ENCODE results near the gene NHERF2. TPM values are rescaled to one million over a fixed set of nuclear protein-coding genes. Genes with fewer than 3 reads are reported as not detected.
A peak's percentile ranks its signal among the peaks of the same experiment; 100 is the strongest.

The NHERF2 gene
- total RNA-seq, 4 donors from 2014 or later, result 21.5 to 104 (median 30.2) TPM

DNA sequence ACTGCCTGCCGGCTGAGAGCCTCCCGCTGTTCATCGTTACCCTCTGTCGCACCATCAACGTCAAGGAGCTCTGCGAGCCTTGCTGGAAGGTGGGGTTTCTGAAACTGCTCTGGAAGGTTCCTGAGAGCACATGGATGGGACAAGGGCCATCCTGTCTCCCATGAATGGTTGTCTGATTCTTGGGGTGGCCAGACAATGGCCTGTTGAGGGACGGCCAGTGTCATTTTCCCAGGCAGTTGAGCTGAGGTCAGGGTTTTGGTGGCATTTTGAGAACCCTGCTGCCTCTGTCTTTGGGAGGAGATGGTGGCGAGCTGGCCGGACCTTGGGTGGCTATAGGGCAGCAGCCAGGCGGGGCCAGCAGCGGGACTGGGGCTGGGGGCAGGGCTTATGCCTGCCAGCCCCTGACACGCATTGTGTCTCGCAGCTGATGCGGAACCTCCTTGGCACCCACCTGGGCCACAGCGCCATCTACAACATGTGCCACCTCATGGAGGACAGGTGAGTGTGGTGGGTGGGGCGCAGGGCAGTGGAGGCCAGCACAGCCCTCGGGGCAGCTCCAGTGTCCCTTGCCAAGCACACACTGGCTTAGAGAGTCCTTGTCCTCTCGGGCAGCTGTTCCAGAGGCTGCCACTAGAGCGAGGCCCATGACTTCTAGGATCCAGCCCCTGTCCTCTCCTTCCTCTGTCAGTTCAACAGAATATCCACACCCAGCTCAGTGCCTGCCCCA is 30.1 kb downstream of the NHERF2 start:
- peaks cover 0 to 84% (median 0%) of the 10 kb centered on the region in 3 donors for H3K36me3 ChIP-seq
- no peak for DNase-seq

DNA sequence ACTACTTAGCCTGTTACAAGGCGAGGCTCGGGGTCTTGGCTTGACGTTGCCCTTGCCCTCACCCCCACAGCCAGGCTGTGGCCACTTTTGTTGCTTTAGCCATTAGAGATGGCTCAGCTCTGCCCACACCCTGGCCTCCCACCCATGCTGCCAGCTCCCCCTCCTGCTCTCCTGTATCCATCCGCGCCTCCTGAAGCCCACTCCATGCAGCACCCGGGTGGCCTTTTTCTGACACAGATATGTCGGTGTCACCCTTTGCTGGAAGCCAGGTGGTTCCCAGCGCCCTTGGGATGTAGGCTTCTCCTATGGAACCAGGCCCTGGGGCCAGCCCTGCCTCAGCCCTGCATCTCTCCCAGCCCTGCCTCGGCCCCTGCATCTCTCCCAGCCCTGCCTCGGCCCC is 30.7 kb downstream of the NHERF2 start:
- Histone ChIP-seq H3K27ac (no peak overlapping the region), H3K36me3 (peaks cover 0 to 84% (median 0%) of the 10 kb centered on the region in 3 donors), H3K27me3 (no peaks in the 10 kb centered on the region), H3K9me3 (no peaks in the 10 kb centered on the region), H3K4me3 (no peak overlapping the region), H3K4me1 (peaks cover 0 to 5% (median 0%) of the 10 kb centered on the region in 4 donors)
- TF ChIP-seq, protein P1, sequence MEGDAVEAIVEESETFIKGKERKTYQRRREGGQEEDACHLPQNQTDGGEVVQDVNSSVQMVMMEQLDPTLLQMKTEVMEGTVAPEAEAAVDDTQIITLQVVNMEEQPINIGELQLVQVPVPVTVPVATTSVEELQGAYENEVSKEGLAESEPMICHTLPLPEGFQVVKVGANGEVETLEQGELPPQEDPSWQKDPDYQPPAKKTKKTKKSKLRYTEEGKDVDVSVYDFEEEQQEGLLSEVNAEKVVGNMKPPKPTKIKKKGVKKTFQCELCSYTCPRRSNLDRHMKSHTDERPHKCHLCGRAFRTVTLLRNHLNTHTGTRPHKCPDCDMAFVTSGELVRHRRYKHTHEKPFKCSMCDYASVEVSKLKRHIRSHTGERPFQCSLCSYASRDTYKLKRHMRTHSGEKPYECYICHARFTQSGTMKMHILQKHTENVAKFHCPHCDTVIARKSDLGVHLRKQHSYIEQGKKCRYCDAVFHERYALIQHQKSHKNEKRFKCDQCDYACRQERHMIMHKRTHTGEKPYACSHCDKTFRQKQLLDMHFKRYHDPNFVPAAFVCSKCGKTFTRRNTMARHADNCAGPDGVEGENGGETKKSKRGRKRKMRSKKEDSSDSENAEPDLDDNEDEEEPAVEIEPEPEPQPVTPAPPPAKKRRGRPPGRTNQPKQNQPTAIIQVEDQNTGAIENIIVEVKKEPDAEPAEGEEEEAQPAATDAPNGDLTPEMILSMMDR (IDR thresholded peaks at IDR 0.05), result no peak
- TF ChIP-seq POLR2A (IDR thresholded peaks at IDR 0.05), result no peak
- DNase-seq, result no peak

More for the DNA sequence above, 30.1 kb downstream of the NHERF2 start:
- H3K27me3 ChIP-seq, result no peaks in the 10 kb centered on the region
- no peak overlapping the region for H3K27ac ChIP-seq
- TF ChIP-seq POLR2A (IDR thresholded peaks at IDR 0.05), result no peak
- TF ChIP-seq, protein P1 (IDR thresholded peaks at IDR 0.05), result peak in 1 of 6 experiments; percentile 11
- no peak overlapping the region for H3K4me3 ChIP-seq
- H3K4me1 ChIP-seq, result peaks cover 0 to 5% (median 0%) of the 10 kb centered on the region in 4 donors
- no peaks in the 10 kb centered on the region for H3K9me3 ChIP-seq

DNA sequence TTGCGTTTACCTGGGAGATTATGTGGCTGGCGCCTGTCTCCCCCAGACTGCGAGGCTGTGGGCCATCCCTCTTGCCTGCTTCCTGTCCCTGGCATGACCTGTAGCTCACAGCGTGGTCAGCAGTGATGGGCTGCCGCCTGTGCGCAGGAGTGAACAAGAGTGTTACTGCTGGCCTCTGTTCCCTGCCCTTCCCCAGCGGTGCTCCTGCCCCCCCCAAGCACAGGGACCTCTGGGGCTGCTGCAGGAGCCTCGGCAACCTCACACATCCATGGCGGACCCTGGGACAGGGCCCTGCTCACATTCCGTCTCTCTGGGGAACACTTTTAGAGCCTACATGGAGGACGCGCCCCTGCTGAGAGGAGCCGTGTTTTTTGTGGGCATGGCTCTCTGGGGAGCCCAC is 31.7 kb downstream of the NHERF2 start:
- Histone ChIP-seq H3K4me1 (peaks cover 0 to 5% (median 0%) of the 10 kb centered on the region in 4 donors), H3K36me3 (peaks cover 0 to 85% (median 0%) of the 10 kb centered on the region in 3 donors), H3K9me3 (no peaks in the 10 kb centered on the region)

DNA sequence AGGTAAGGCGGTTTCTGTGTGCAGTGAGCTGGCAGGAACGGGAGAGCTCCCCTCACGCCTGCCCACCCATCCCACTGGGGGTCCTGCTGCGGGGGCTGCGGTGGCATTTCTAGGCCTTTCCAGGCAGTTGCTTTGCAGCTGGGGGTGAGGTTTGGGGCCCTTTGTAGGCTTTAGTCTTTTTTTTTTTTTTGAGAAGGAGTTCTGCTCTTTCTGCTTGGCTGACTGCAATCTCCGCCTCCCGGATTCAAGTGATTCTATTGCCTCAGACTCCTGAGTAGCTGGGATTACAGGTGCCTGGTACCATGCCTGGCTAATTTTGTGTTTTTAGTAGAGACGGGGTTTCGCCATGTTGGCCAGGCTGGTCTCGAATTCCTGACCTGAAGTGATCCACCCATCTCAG is 32.2 kb downstream of the NHERF2 start:
- H3K4me3 ChIP-seq, result no peak overlapping the region
- H3K36me3 ChIP-seq, result peaks cover 0 to 85% (median 0%) of the 10 kb centered on the region in 3 donors

More for the DNA sequence above, 31.7 kb downstream of the NHERF2 start:
- Histone ChIP-seq H3K4me3 (no peak overlapping the region), H3K27ac (no peak overlapping the region), H3K27me3 (no peaks in the 10 kb centered on the region)
- TF ChIP-seq, protein P1 (IDR thresholded peaks at IDR 0.05), result no peak
- TF ChIP-seq POLR2A (IDR thresholded peaks at IDR 0.05), result no peak
- no peak for DNase-seq

DNA sequence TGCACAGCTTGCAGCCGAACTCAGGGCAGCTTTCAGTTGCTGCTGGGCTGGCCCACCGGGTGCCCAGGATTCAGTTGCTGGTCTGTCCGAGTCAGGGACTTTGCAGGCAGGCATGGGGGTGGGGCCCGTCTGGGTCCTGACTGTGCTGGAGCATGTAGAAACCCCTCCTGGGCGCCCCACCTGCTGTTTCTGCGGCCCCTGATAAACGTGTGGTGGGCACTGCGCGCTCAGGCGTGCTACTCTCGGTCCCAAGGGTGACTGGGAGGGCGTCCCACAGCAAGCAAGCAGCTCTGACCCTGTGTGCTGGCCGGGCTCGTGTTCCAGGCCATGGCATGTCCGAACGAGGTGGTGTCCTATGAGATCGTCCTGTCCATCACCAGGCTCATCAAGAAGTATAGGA is 33.6 kb downstream of the NHERF2 start:
- Histone ChIP-seq H3K4me3 (no peak overlapping the region), H3K36me3 (peaks cover 0 to 84% (median 0%) of the 10 kb centered on the region in 3 donors), H3K27ac (no peak overlapping the region), H3K4me1 (no peaks in the 10 kb centered on the region), H3K27me3 (no peaks in the 10 kb centered on the region), H3K9me3 (no peaks in the 10 kb centered on the region)
- no peak for DNase-seq
- no peak for TF ChIP-seq POLR2A (IDR thresholded peaks at IDR 0.05)
- TF ChIP-seq, protein P1 (IDR thresholded peaks at IDR 0.05), result no peak

More for the DNA sequence above, 32.2 kb downstream of the NHERF2 start:
- H3K9me3 ChIP-seq, result no peaks in the 10 kb centered on the region
- DNase-seq, result no peak
- no peaks in the 10 kb centered on the region for H3K27me3 ChIP-seq
- H3K27ac ChIP-seq, result no peak overlapping the region
- H3K4me1 ChIP-seq, result peaks cover 0 to 5% (median 0%) of the 10 kb centered on the region in 4 donors
- no peak for TF ChIP-seq POLR2A (IDR thresholded peaks at IDR 0.05)
- TF ChIP-seq, protein P1 (IDR thresholded peaks at IDR 0.05), result no peak
